Activated CD4-positive, alpha-beta T cell treated with anti-CD3 and anti-CD28 coated beads, Interleukin-2, Interleukin-6, amounts not matched to agents 100 ng/mL and 50 ng/mL, durations not matched to agents 16 hours and 8 hours (primary cell): Measurements from ENCODE around the gene OLFM2.
"Not testable (repeated sequence)": the region's sequence is repeated elsewhere in the genome, so short reads cannot be mapped to it uniquely, and the experiment has no call there.

Source experiments
- DNase-seq: peaks from one replicate; pipeline ENCODE4 v3.0.0-alpha.2; 2020

Gene OLFM2

DNA sequence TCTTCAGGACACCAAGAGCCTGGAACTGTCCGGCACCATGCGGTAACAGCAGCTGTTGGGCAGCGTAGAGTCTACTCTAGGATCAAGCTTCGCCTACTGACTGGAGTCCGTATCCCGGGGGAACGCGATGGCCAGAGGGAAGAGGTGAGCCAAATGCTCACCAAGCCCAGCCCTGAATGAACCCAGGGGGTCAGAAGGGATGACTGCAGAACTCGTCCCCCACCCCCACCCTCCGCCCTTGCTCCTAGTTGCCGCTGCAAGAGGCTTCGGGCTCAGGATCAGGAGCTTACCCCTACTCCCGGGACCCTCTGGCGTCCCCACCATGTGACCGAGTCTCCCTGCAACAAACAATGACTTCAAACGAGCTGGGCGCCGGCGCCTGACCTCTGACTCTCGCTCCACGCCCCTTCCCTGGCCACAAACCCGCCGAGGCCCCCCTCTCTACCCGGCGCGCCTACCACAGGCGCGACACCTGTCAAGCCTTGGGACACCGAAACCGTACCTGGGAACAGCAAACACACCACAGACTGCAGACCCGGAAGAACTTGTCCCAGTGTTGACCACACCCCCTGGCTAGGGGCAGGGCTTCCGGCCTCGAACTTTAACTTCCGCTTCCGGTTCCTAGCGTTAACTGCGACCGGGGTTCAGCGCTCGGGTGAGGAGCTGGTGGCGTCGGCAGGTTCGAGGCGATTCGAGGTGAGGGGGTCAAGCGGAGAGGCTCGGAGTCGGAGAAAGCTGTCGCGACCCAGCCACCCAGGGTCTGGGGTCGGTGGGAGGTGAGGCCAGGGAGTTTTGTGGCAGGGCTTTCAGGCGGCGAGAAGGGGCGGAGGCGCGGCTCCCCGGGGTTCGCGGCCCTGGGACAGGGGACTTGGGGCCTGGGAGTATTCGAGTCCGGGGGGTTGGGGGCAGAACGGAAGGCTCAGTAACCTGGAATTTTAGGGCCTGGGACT is 108.8 kb downstream of the OLFM2 start, which contains the start of gene UBL5:
Gene UBL5, plus strand, starts transcription at position 630 of the 950 bp plus-strand sequence. CDS start 420 bp downstream, outside the sequence.
- peak; percentile 95 for DNase-seq

DNA sequence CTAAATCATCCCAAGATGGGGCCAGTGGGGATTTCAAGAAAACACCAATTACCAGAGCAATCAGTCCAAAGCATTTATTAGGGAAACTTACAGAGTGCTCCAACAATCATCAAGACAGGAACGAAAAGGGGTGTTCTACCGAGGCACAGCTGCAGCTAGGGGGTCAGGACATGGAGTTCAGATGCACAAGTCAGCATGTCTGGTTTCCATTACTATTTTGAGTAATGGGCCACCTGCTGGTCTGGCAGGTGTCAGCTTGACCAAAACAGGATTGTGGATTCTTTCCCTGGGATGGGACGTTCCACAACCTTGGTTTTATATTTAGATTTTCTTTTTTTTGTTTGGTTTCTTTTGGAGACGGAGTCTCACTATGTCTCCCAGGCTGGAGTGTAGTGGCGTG is 112.5 kb downstream of the OLFM2 start:
- no peak for DNase-seq

DNA sequence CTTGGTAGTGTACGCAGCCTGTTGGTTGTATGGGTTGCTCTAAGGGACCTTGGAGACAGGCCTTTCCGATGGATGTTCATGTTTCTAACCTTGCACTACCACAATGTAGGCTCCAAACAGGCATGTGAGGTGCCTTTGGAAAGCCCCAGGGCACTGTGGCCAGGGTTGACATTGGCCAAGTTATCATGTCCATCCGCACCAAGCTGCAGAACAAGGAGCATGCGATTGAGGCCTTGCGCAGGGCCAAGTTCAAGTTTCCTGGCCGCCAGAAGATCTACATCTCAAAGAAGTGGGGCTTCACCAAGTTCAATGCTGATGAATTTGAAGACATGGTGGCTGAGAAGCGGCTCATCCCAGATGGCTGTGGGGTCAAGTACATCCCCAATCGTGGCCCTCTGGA is 116.3 kb downstream of the OLFM2 start:
- not testable (repeated sequence) for DNase-seq

DNA sequence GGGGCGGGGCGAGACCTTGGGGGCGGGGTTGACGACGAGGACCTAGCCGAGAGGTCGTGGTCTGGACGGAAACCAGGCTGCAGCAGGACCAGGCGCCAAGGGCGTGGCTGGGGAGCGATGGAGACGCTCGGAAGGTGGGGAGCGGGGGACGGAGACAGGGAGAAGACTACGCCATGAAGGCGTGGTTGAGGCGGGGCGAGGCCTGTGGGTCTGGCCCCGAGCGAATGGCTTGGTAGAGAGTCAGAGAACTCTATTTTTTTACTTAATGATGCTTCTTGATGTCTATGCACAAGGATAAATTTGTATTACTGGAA is 116.8 kb downstream of the OLFM2 start:
- no peak for DNase-seq

DNA sequence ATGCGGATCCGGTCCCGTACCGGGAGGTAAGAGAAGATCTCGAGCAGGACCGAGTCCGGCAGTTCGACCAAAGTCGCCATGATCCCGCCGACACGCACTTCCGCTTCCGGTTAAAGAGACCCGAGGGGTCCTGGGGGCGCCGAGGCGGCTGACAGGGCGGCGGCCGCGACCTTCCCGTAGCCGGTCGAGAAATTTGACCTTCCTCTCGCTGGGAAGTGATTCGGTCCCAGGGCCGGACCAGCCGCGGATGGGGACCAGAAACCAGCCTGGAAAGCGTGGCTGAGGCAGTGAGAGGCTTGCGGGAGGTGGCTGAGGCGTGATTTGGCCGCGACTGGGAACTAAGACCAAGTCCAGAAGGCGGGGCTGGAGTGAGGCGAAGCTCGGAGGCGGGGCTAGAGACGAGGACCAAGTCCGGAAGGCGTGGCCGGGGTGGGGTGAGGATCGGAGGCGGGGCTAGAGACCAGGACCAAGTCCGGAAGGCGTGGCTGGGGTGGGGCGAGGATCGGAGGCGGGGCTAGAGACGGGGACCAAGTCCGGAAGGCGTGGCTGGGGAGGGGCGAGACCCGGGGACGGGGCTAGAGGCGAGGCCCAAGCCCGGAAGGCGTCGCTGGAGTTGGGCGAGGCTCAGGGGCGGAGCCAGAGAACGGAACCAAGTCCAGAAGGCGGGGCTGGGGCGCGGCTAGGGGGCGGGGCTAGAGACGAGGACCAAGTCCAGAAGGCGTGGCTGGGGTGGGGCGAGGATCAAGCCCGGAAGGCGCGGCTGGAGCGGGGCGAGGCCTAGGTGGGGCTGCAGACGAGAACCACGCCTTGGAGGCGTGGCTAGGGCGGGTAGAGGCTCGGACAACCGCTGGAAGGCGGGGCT is 117.3 kb downstream of the OLFM2 start, which contains the start of gene FBXL12:
Gene FBXL12, minus strand, starts transcription at position 346 of the 862 bp plus-strand sequence. Its CDS starts 266 bp downstream, at position 80.
- DNase-seq, result peak; percentile 100

DNA sequence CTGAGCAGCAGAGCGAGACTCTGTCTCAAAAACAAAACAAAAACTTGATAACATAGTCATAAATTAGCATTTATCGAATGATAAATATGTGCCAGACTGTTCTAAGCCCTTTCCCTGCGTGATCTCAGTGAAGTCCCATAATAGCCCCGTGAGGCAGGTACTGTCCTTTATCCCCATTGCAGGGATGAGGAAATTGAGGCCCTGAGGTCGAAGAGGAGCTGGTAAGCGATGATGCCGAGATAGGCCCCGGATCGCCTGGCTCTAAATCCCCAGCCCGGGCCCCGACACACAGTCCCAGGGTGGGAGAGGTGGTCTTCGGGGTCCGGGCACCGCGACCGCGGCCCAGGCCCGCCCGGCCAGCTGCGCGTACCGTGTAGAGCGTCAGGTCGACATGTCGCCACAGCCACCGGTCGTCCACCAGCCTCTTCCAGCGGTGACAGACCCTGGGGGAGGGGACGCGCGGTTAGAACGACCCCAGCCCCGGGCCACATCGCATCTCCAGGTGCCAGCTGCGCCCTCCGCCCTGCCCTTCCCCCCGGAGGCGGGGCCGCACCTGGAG is 118.1 kb downstream of the OLFM2 start:
- no peak for DNase-seq

DNA sequence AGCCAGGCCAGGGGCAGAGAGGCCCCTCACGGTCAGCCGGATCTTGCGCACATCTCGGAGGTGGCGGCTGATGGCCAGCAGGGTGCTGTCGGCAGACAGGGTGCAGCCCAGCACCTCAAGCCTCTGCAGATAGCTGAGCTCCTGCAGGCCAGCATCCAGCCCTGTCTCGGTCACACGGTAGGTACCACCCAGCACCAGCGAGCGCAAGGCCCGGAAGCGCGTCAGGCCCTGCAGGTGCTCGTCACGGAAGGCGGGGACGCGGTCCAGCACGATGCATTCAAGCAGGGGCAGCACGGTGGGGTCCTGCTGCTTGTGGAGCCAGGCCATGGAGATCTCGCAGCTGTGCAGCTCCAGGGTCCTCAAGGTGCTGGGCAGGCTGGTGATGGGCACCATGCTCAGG is 125.2 kb downstream of the OLFM2 start:
- DNase-seq, result no peak

DNA sequence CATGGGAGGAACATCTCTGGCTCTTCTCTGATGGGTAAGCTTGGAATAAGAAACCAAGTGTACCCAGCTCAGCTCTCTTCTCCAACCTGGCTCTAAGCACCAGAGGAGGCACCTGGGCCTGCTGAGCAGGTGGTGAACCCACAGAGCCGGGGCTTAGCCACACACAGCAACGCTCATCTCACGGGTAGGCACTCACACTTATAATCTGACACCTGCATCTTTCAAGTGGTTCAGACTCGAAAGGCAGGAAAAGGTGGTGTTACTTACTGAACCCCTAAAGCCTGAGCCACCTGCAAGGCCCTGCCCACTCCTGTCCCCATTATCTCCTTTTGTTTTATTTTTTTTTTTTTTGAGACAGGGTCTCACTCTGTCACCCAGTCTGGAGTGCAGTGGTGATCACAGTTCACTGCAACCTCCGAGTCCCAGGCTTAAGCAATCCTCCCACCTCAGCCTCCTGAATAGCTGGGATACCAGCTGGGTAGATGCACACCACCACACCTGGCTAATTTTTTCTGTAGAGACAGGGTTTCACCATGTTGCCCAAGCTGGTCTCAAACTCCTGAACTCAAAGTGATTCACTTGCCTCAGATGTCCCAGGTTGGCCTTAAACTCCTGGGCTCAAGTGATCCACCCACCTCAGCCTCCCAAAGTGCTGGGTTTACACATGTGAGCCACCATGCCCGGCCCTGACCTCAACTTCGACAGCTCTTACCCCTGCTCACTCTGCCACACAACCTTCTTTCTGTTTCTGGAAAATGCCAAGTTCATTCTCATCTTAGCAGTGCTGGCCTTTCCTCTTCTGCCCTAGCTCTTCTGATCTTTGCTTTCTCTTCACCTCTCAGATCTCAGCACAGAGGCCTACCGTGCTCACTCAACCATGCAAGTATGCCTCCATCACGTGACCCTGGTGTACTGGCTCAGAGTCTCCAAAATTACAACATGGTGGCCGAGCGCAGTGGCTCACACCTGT is 127.2 kb downstream of the OLFM2 start:
- no peak for DNase-seq

DNA sequence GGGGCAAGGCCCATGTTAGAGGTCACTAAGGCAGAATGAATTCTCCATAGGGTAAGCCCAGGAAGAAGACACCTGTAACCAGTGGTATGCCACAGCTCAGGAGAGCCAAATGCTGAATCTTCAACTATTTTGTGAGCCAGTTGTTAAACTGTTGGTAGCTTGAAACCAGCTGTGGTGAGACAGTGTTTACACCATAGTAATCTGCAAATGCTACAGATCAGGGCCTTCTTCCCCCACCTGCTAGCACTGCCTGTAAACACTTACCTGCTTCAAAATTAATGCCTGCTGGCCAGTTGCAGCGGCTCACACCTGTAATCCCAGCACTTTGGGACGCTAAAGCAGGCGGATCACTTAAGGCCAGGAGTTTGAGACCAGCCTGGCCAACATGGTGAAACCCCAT is 129.5 kb downstream of the OLFM2 start:
- no peak for DNase-seq
